CD4-positive, alpha-beta T cell treated with Interleukin-15 for 1 hour (primary cell): Measurements from ENCODE around the gene TP53.

ENCODE experiments used
- DNase-seq: peaks from one replicate; pipeline ENCODE4 v3.0.0-alpha.2; 2020

The TP53 gene

GRCh38 chr17:7706631-7707354, 19.5 kb upstream of the TP53 start:
- DNase-seq = no peak

- no peak for DNase-seq
Measured at GRCh38 chr17:7705269-7706255, 18.3 kb upstream of the TP53 start.

- no peak for DNase-seq
Measured at GRCh38 chr17:7704601-7705268, 17.4 kb upstream of the TP53 start, which contains the start of gene EFNB3. Gene EFNB3, plus strand, starts transcription at chr17:7705202. Its CDS starts 397 bp downstream, at chr17:7705599.

GRCh38 chr17:7703584-7704479, 16.5 kb upstream of the TP53 start:
- DNase-seq = peak; percentile 40

- DNase-seq = no peak
Measured at GRCh38 chr17:7702776-7703175, 15.5 kb upstream of the TP53 start.

- no peak for DNase-seq
Measured at GRCh38 chr17:7701681-7702080, 14.4 kb upstream of the TP53 start.

GRCh38 chr17:7700510-7700909, 13.2 kb upstream of the TP53 start:
- no peak for DNase-seq

GRCh38 chr17:7697828-7698588, 10.7 kb upstream of the TP53 start:
- no peak for DNase-seq

GRCh38 chr17:7695586-7695985, 8.3 kb upstream of the TP53 start:
- DNase-seq = no peak

- DNase-seq = no peak
Measured at GRCh38 chr17:7688808-7689316, 1.6 kb upstream of the TP53 start.

- DNase-seq = peak; percentile 96
Measured at GRCh38 chr17:7687908-7688807, 868 bp upstream of the TP53 start, which contains the start of gene WRAP53. Gene WRAP53, plus strand, starts transcription at chr17:7688477. Its CDS starts 172 bp downstream, at chr17:7688649.

GRCh38 chr17:7686222-7687071, 843 bp downstream of the TP53 start:
- peak; percentile 75 for DNase-seq

- DNase-seq = peak; percentile 90
Measured at GRCh38 chr17:7685533-7686221, 1.6 kb downstream of the TP53 start.

GRCh38 chr17:7684851-7685532, 2.3 kb downstream of the TP53 start:
- no peak for DNase-seq

- DNase-seq = no peak
Measured at GRCh38 chr17:7677388-7678067, 9.8 kb downstream of the TP53 start.

- no peak for DNase-seq
Measured at GRCh38 chr17:7676533-7676932, 10.8 kb downstream of the TP53 start.

- no peak for DNase-seq
Measured at GRCh38 chr17:7674934-7675333, 12.4 kb downstream of the TP53 start.
